OCI-LY1 (cell line): ENCODE measurements around the gene THSD7A.

Source experiments
- CTCF ChIP-seq: fragments of 200-600 bp; sonication (generic), shearing (Covaris generic); IDR thresholded peaks from 2 replicates; pipeline ENCODE4 v1.5.1; 2017; ENCODE audit warnings: mild to moderate bottlenecking, antibody characterized with exemption, low read length, moderate library complexity, mixed read lengths
- EZH2 ChIP-seq: fragments of 200-600 bp; sonication (generic), shearing (Covaris generic); IDR thresholded peaks from 2 replicates; pipeline ENCODE4 v1.8.0; 2017; ENCODE audit warnings: borderline replicate concordance, mixed run types, mild to moderate bottlenecking, antibody characterized with exemption, low read length, moderate library complexity, mixed read lengths

- TF ChIP-seq CTCF: no peak
- TF ChIP-seq EZH2: no peak
These were observed 373.1 kb downstream of the THSD7A start for GRCh38 chr7:11458736-11459483.
